ENCODE results near the gene CRISPLD2. TPM values are rescaled to one million over a fixed set of nuclear protein-coding genes. Genes with fewer than 3 reads are reported as not detected.

CRISPLD2 gene
- total and polyA plus RNA-seq, 10 of the 15 experiments (the other 5 are each of a cell fraction or from before 2014, with no cell fraction given) = 0.03 to 0.30 (median 0.08) TPM; not detected in 5

- TF ChIP-seq CEBPZ (IDR thresholded peaks at IDR 0.05; ENCODE audit: low read depth, low read length) = no peak
- TF ChIP-seq MEF2A (IDR thresholded peaks at IDR 0.05; ENCODE audit: insufficient read depth, low read depth, low read length) = no peak
These were observed 30.9 kb downstream of the CRISPLD2 start (continued) for GRCh38 chr16:84850714-84851113.

GRCh38 chr16:84851192-84852127, 31.7 kb downstream of the CRISPLD2 start:
- 32% methylated on average over 18 of the region's 18 CpGs for WGBS (ENCODE audit: insufficient coverage, insufficient replicate concordance, low lambda C conversion rate, missing lambda C conversion rate)
- H3K4me2 ChIP-seq (ENCODE audit: control insufficient read depth, insufficient read depth) = no peak overlapping the region
- TF ChIP-seq ZBTB11 (CRISPR knock-in tag; IDR thresholded peaks at IDR 0.05) (no peak), SREBF2 (IDR thresholded peaks at IDR 0.05; ENCODE audit: low read length) (no peak), ZBTB33 (IDR thresholded peaks at IDR 0.05) (no peak), ZNF592 (IDR thresholded peaks at IDR 0.05) (no peak)

More at GRCh38 chr16:84851192-84852127, 31.7 kb downstream of the CRISPLD2 start:
- H3K4me1 ChIP-seq (ENCODE audit: control insufficient read depth, insufficient read depth, low read length) = no peaks in the 10 kb centered on the region
- no TSS peak for BruUV-seq (replicated peaks)
- RAD21 ChIA-PET (ENCODE audit: unreplicated experiment) = no interaction called here
- no peak overlapping the region for H3K4me3 ChIP-seq
- H3K9me3 ChIP-seq (replicated peaks; ENCODE audit: control insufficient read depth, insufficient read depth, low read length) = no peaks in the 10 kb centered on the region
- peaks cover 0 to 2% of the 10 kb centered on the region in 2 experiments; a peak in 3 of 4 replicates for H3K27me3 ChIP-seq (replicated peaks in 1 of 2; ENCODE audit: control insufficient read depth in 2 of 2, insufficient read depth in 2 of 2, low read length in 1 of 2)
- no peak overlapping the region for H3K27ac ChIP-seq (ENCODE audit: control insufficient read depth, insufficient read depth)
- DNase-seq (ENCODE audit: low read depth, low spot score) (no peak), ATAC-seq (no peak), FAIRE-seq (no peak)
- no peaks in the 10 kb centered on the region for H4K20me1 ChIP-seq (ENCODE audit: control insufficient read depth, insufficient read depth)
- POLR2A ChIA-PET = no interaction called here
- H2AFZ ChIP-seq (ENCODE audit: control insufficient read depth, low read depth, low read length) = no peak overlapping the region
- no peaks in the 10 kb centered on the region for H3K36me3 ChIP-seq (ENCODE audit: control insufficient read depth in 2 of 2, insufficient read depth in 2 of 2, low read length in 1 of 2)
- SMC1A ChIA-PET (ENCODE audit: uncharacterized antibody, unreplicated experiment) = interaction anchor here (1.1 kb wide), 1 partner anchor 101 kb away, joined by 4 read pairs; no protein-coding TSS in a partner anchor
- CTCF ChIA-PET = interaction anchor here (1.0 kb wide), 1 partner anchor 101 kb away, joined by 3 read pairs; no protein-coding TSS in a partner anchor
- intact Hi-C loops (cut with micrococcal nuclease; ENCODE audit: unreplicated experiment) (no loop called here), in situ Hi-C loops (cut with MboI) (no loop called here)
- no peak overlapping the region for H3K9ac ChIP-seq (ENCODE audit: control insufficient read depth, insufficient read depth, low read length)
- H3K79me2 ChIP-seq (ENCODE audit: control insufficient read depth, insufficient read depth, low read length) = no peaks in the 10 kb centered on the region

Measured in GM12878 (cell line).